DMS 273 (cell line): ENCODE measurements around the gene RAD51B.

Experiments used
- DNase-seq: peaks from one replicate; lab custom pipeline; 2025; ENCODE audit not compliant: unreplicated experiment; lab: John Stamatoyannopoulos, UW

RAD51B gene

DNA sequence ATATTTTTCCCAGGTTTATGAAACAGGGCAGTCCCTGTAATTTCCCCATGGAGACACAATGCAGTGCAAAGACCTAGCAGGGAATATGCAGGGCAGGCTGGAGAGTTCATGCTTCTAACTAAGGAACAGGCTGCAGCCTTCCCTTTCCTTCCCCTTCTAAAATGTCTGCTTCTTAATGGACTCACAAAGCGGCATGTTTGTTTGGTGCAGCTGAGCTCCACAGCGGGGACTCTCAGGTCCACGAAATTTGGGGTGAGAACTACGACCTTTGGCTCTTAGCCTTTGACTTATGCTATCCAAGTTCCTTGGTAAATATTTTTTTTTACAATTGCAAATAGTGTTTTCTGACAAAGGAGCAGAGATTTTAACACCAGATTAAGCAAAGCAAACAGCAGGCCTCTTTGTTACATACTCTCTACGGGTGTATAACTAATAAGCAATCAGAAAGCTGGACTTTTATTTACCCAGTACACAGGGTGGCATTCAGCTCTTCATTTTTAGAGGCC lies 649.7 kb downstream of the RAD51B start:
- DNase-seq: no peak

DNA sequence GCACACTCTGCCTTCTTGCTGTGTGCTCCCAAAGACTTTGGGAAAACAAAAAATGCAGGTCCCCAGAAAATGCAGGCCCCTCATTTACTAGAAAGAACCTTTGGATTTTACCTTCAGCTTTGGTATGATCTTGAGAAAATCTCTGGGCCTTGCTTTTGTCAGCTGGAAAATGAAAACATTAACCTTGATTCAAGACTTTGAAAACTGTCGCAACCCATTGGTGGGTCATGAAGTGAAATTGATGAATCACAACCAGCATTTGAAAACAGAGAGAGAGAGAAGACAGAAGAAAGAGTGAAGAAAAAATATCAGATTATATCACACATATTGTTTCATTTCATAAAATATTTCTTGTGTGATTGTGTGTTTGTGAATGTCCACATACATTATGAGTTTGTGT lies 650.8 kb downstream of the RAD51B start:
- no peak for DNase-seq

- no peak for DNase-seq
These were observed 651.7 kb downstream of the RAD51B start for GRCh38 chr14:68471029-68471963.

- DNase-seq: no peak
These were observed 652.5 kb downstream of the RAD51B start for GRCh38 chr14:68471964-68472508.

DNA sequence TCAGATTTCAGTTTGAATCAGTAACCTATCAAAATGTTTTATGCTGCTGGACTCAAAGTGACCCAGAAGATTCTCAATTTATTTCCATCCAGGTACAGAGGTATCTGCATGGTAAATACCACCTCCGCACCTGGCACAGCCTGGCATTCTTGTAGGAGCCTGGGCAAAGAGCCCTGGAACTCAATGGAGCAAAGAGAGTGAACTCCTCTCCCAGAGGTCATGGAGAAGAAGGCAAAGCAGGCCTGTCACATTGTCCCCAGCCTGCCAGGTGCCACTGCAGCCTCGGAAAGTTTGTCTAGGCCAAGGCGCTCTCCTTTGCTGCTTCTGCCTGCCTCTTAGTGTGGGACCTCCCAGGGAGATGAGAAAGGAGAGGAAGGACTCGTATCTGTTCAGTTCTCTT lies 653.5 kb downstream of the RAD51B start:
- no peak for DNase-seq

DNA sequence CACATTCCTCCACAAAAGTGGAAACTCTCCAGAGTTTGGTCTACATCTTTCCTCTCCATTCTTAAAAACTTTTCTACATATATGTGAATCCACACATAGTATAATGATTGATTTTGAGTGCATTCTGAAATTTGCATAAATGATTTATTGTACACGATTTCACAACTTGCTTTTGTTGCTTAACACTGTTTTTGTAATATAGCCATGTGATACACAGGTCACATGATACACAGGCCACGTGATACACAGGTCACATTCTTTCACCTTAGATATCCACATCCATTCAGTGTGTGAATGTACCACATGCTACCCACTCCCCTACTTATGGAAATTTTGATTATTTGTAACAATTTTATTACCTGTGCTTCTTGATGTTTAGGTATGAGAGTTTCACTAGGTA lies 654.2 kb downstream of the RAD51B start:
- DNase-seq: peak; percentile 9

DNA sequence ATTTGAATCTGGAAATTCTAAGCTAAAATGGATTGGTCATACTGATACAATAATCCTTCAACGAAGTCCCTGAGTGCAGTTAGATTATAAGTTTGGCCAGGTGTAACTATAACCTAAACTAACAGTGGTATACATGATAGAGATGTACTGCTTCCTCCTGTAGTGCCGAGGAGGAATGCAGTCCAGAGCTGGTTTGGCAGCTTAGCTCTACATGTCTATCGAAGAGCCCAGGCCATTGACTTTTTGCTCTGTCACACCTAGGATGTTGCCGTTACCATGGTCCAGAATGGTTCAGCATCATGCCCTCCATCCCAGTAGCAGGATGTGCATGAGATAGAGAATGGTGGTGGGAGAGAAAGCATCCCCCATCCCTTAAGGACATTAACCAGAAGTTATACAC lies 655.2 kb downstream of the RAD51B start:
- no peak for DNase-seq

DNA sequence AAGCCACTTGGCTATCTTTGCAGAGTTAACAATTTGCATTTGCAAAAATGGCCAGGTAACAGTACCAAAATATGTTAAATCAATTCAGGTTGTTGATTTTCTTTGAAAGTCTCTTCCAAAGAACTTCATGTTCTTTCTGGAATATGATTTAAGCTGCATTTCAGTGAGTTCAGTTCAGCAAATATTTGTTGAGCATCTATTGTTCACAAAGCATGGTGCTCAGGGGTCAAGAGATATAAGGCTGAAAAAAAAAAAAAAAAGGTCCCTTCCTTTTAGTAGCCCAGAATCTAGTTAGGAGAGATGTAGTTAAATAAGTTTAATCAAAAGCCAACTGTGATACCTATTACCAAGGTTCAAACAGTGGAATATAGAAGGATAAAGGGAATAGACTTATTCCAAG lies 656.2 kb downstream of the RAD51B start:
- DNase-seq: no peak

DNA sequence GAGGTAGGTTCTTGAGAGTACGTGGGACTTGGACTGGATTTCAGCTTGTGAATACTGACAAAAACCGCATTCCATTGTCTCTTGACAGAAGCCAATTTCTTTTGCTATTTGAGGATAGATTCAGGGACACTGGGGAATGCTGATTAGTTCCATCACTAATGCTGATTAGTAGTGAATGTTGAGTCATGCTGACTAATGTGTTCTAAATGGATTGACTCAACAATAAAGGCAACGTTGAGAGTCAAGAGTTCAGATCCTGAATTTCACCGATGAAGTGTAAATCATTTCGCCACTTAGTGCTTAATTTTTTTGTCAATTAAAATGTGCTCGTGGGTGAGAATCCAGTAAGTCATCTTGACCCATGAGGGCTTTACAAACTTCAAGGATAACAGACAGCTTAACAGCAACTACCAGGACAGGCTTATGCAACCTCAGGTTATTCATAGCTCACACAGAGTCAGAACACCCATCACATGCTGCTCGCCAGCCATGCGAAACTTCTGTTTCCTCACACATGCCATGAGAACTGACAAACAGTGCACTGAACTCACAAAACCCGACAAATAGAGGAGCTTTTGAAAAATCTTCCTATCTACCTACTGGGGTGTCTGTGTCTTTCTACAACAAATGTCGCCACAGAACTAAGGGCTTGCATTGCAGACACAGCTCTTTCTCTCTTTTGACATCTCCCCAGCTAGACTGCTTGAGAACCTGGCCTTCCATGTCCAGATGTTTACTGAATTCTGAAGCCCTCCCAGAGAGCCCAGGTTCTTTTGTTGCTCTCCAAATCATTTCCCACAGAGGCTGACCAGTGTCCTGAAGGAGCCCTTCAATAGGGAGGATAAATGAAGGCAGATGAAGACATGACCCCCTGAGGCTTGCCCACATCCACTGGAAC lies 656.9 kb downstream of the RAD51B start:
- DNase-seq: no peak

DNA sequence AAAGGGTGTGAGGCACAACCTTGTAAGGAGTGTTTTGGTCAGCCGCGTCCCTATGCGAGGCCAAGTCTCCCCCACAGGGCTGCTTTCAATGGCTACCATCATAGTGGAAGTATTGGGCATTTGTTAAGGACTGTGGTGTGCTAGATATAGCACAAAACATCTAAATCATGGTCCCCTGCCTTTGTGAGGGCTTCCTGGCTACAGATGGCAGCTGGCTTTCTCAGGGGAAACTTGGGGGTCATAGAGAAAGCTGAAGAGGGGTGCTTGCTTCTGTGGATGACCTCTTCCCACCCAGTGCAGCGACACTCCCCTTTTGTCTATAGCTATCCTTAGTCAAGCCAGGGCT lies 657.5 kb downstream of the RAD51B start:
- no peak for DNase-seq

- no peak for DNase-seq
These were observed 658.0 kb downstream of the RAD51B start for GRCh38 chr14:68477461-68478085.

- DNase-seq: no peak
These were observed 659.7 kb downstream of the RAD51B start for GRCh38 chr14:68479247-68479646.

GRCh38 chr14:68482018-68482417 lies 662.4 kb downstream of the RAD51B start:
- no peak for DNase-seq

DNA sequence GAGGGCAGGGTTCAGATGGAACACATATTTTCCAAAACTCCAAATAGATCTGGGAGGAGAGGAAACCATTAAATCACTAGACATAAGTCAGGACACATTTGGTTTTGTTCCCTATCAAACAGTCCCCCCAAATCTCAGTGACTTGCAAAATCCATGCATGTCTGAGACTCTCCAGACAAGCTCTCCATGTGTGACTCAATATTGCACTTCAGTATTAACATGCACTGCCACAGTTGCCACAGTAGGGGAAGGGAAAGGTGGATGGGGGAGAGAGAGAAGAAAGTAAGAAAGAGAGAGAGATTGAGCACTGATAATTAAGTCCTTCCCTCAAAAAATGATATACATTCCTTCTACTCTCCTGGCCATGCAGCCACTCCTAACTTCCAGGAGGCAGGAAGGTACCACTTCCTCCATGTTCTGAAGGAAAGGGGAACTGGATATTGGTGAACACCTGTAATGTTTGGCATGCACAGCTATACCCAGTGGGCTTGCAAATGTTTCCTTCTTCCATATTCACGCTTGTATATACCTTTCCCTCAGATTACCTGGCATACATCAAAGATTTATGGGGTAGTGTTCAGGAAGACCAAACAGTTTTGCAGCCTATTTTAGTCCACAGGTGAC lies 663.3 kb downstream of the RAD51B start:
- DNase-seq: no peak

GRCh38 chr14:68486033-68486732 lies 666.6 kb downstream of the RAD51B start:
- no peak for DNase-seq

DNA sequence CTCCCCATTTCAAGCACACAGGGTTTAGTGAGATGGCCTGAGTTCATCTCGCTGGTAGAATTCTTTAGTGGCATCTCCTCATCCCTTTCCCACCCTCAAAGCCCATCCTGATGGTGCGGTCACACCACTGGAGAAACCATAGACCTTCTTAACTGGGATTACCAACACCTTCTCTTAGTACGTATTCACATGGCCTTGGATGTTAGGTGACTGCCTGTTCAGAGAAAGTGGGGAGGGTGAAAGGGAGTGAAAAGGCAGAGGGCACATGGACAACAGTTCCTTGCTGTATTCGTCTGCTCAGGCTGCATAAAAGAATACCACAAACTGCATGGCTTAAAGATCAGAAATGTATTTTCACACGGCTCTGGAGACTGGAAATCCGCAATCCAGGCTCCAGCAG lies 667.2 kb downstream of the RAD51B start:
- DNase-seq: no peak

GRCh38 chr14:68487805-68488590 lies 668.4 kb downstream of the RAD51B start:
- no peak for DNase-seq

DNA sequence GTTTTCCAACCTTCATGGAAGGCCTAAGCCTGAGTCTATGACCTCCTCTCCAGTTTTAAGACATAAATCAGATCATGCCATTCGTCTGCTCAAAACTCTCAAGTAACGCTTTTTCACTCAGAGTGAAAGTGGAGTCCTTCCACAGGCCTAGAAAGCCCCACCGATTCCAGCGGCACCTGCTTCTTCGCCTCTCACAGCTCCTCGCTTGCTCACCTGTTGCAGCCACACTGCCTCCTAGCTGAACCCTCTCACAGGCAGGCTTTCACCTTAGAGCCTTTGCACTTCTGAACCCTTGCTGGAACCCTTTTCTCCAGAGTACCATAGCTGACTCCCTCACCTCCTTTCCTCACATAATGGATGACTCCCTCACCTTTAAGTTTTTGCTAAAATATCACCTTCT lies 672.2 kb downstream of the RAD51B start:
- DNase-seq: no peak
